A549 treated with AZD2906 at 1 μM for 4 hours (cell line): ENCODE results near the gene NT5DC1. TPM values are rescaled to one million over a fixed set of nuclear protein-coding genes. Genes with fewer than 3 reads are reported as not detected.

ENCODE experiments used
- total RNA-seq: library from RNA; stranded (reverse); fragments of 200-300 nt; extraction: Qiagen RNA extraction; gene quantifications from 5 replicates; pipeline ENCODE4 v1.2.3, GENCODE V29; 2022

The NT5DC1 gene
- total RNA-seq, result 23.1 to 27.2 TPM (median 26.8 TPM) in 5 replicates

GRCh38 chr6:116100419-116101301 lies at the start of gene NT5DC1:
NT5DC1 (plus strand) TSS chr6:116100853; CDS start chr6:116100931, 78 bp downstream.

GRCh38 chr6:116060572-116061283 lies 39.9 kb upstream of the NT5DC1 start, which contains the start of gene FRK:
FRK (minus strand) TSS chr6:116060891; CDS start chr6:116060311, 580 bp downstream.

GRCh38 chr6:116126032-116126431 lies 25.4 kb downstream of the NT5DC1 start, which contains the start of gene COL10A1:
COL10A1 (minus strand) TSS chr6:116126132; CDS start chr6:116125492, 640 bp downstream.

GRCh38 chr6:116253505-116254296 lies 153.0 kb downstream of the NT5DC1 start, which contains the start of gene TSPYL4:
TSPYL4 (minus strand) TSS chr6:116254075; CDS start chr6:116254008, 67 bp downstream.

GRCh38 chr6:116279232-116280160 lies 178.8 kb downstream of the NT5DC1 start, which contains the start of gene TSPYL1:
TSPYL1 (minus strand) TSS chr6:116279930; CDS start chr6:116279830, 100 bp downstream.

Other genes with a start within 250 kb of the NT5DC1 start
- gene FRK, start 40.0 kb upstream of the NT5DC1 start, total RNA-seq, result 0.95 to 1.4 TPM (median 1.1 TPM) in 5 replicates
- 0.02 to 0.12 TPM (median 0.05 TPM) in 3 of 5 replicates, not detected in the others for gene COL10A1, start 25.3 kb downstream of the NT5DC1 start, total RNA-seq
- 2.7 to 3.7 TPM (median 3.1 TPM) in 5 replicates for gene TSPYL4, start 153.2 kb downstream of the NT5DC1 start, total RNA-seq
- 25.3 to 33.4 TPM (median 26.8 TPM) in 5 replicates for gene TSPYL1, start 179.1 kb downstream of the NT5DC1 start, total RNA-seq